HepG2 (cell line): ENCODE data around the gene BEST2. TPM values are rescaled to one million over a fixed set of nuclear protein-coding genes. Genes with fewer than 3 reads are reported as not detected.
"Not testable (repeated sequence)": the region's sequence is repeated elsewhere in the genome, so short reads cannot be mapped to it uniquely, and the experiment has no call there.

Experiments
- ATAC-seq: fragments of 200-7000 bp; cut with Tn5 transposase; 3 replicates; pipeline ENCODE4 v1.9.1; 2020; ENCODE audit warnings: mild to moderate bottlenecking, moderate library complexity
- BruUV-seq: library from RNA; stranded (reverse); fragments of 400-500 nt; replicated peaks from 2 replicates; lab custom pipeline; 2021; lab: Mats Ljungman, UMichigan
- CTCF ChIA-PET: fragments of 300-600 bp; formaldehyde crosslinking; extraction: SDS; loops from one replicate; lab custom pipeline; 2021; ENCODE audit warnings: low total read pairs, inconsistent platforms, low intra/inter-chr PET ratio; lab: Yijun Ruan, JAX
- POLR2A ChIA-PET: fragments of 350-600 bp; sonication (Branson Sonifier 250); formaldehyde crosslinking; loops from one replicate; lab custom pipeline; 2020; ENCODE audit warnings: antibody characterized with exemption, inconsistent platforms; lab: Yijun Ruan, JAX
- DNase-seq: peaks from one replicate; pipeline ENCODE4 v3.0.0-alpha.2; 2015; ENCODE audit warnings: low spot score
- FAIRE-seq: peaks from 3 replicates; lab custom pipeline; 2011; peaks lifted over from hg19 to GRCh38; lab: Jason Lieb, UNC
- H2AFZ ChIP-seq: one replicate; pipeline ENCODE4 v1.6.1; 2011; ENCODE audit warnings: low read length, inconsistent platforms
- H3K27ac ChIP-seq: fragments of 300-600 bp; 3 replicates; pipeline ENCODE4 v1.8.0; 2011; ENCODE audit warnings: mixed run types, mild to moderate bottlenecking, mixed read lengths, low read length, inconsistent platforms; ENCODE audit not compliant: insufficient read depth; ENCODE audit errors: extremely low read length
- H3K27me3 ChIP-seq, 2 experiments: fragments of 200-600 bp in 1 of 2; 2 replicates in 1 of 2; 3 replicates in 1 of 2; pipeline versions ENCODE4 v1.6.0 to v1.8.0; 2011; ENCODE audit warnings: low read length in 2 of 2, mild to moderate bottlenecking in 2 of 2, moderate library complexity in 2 of 2, inconsistent platforms in 1 of 2; ENCODE audit not compliant: insufficient read depth in 2 of 2, control insufficient read depth in 1 of 2
- H3K36me3 ChIP-seq, 2 experiments: fragments of 200-600 bp in 1 of 2; replicated peaks in 1 of 2; 2 replicates in 1 of 2; 3 replicates in 1 of 2; pipeline versions ENCODE4 v1.5.1 to v1.8.0; 2011; ENCODE audit warnings: low read length in 2 of 2, inconsistent platforms in 1 of 2; ENCODE audit not compliant: insufficient read depth in 2 of 2, control insufficient read depth in 1 of 2
- H3K4me1 ChIP-seq: 2 replicates; pipeline ENCODE4 v1.5.1; 2012; ENCODE audit warnings: low read length, inconsistent platforms; ENCODE audit not compliant: insufficient read depth
- H3K4me2 ChIP-seq: 2 replicates; pipeline ENCODE4 v1.6.0; 2011; ENCODE audit warnings: low read depth, low read length, inconsistent platforms
- H3K4me3 ChIP-seq, 3 experiments: fragments of 200-600 bp in 1 of 3; sonication (generic), shearing (Covaris generic) in 1 of 3; replicated peaks in 1 of 3; 2 replicates each; pipeline ENCODE4 v1.5.1; 2011 to 2016; ENCODE audit warnings: low read length in 3 of 3, inconsistent platforms in 2 of 3, low read depth in 2 of 3, mild to moderate bottlenecking in 2 of 3, control low read depth in 1 of 3, mixed read lengths in 1 of 3; ENCODE audit not compliant: insufficient read depth in 1 of 3
- H3K79me2 ChIP-seq: one replicate; pipeline ENCODE4 v1.6.1; 2011; ENCODE audit warnings: low read length, inconsistent platforms; ENCODE audit not compliant: insufficient read depth
- H3K9ac ChIP-seq: 2 replicates; pipeline ENCODE4 v1.6.0; 2011; ENCODE audit warnings: mild to moderate bottlenecking, low read depth, low read length, inconsistent platforms; ENCODE audit not compliant: insufficient read depth
- H3K9me3 ChIP-seq: 2 replicates; pipeline ENCODE4 v1.5.1; 2012; ENCODE audit warnings: mild to moderate bottlenecking, low read length
- H4K20me1 ChIP-seq: 2 replicates; pipeline ENCODE4 v1.6.0; 2011; ENCODE audit warnings: inconsistent platforms, mild to moderate bottlenecking, low read length, moderate library complexity; ENCODE audit not compliant: insufficient read depth
- WGBS: methylation state at CpG from one replicate; pipeline ENCODE4 v1.1.6; 2017; ENCODE audit warnings: low lambda C conversion rate; 5-methylcytosine and 5-hydroxymethylcytosine counted together
- in situ Hi-C: cut with HindIII; loops from 2 replicates; pipeline ENCODE4 v1.10.0; 2017; ENCODE audit warnings: low pct_unique_long_range_greater_than_20kb; ENCODE audit not compliant: extremely low pct_ligation_motif_present
- intact Hi-C: fragments of 100-400 bp; cut with micrococcal nuclease; formaldehyde crosslinking; loops from one replicate; pipeline ENCODE4 v1.10.0; 2022; ENCODE audit not compliant: unreplicated experiment
- polyA plus RNA-seq, 8 experiments: library from polyadenylated mRNA; depleted of rRNA in 3 of 8; stranded (reverse) in 7 of 8; unstranded in 1 of 8; fragments of >200 nt; fragmentation: Illumina TruSeq in 4 of 8; extraction: Trizol in 4 of 8; gene quantifications; 2 replicates each; pipeline versions ENCODE4 v1.2.1 to v1.2.3, GENCODE V29; 2011 to 2016; ENCODE audit warnings: low read depth in 4 of 8, missing spikeins in 1 of 8, mixed read lengths in 1 of 8; ENCODE audit not compliant: insufficient read depth in 1 of 8
- total RNA-seq, 5 experiments: library from RNA; depleted of rRNA; stranded (reverse); fragments of >200 nt; fragmentation: Illumina TruSeq; extraction: Trizol; gene quantifications; 2 replicates each; pipeline ENCODE4 v1.2.3, GENCODE V29; 2016; ENCODE audit warnings: low read depth in 1 of 5
- TF ChIP-seq, protein P1 (sequence below): sonication (generic); formaldehyde crosslinking; IDR thresholded peaks from 2 replicates; pipeline ENCODE4 v1.4.0; 2020; ENCODE audit warnings: missing genetic modification reagents, borderline replicate concordance

The BEST2 gene
- total and polyA plus RNA-seq, 2 of the 13 experiments (the other 11 are each of a cell fraction or from before 2014, with no cell fraction given): not detected

GRCh38 chr19:12723641-12724426 is 27.8 kb upstream of the BEST2 start, which contains the start of gene TNPO2 (continued):
- TF ChIP-seq, protein P1, sequence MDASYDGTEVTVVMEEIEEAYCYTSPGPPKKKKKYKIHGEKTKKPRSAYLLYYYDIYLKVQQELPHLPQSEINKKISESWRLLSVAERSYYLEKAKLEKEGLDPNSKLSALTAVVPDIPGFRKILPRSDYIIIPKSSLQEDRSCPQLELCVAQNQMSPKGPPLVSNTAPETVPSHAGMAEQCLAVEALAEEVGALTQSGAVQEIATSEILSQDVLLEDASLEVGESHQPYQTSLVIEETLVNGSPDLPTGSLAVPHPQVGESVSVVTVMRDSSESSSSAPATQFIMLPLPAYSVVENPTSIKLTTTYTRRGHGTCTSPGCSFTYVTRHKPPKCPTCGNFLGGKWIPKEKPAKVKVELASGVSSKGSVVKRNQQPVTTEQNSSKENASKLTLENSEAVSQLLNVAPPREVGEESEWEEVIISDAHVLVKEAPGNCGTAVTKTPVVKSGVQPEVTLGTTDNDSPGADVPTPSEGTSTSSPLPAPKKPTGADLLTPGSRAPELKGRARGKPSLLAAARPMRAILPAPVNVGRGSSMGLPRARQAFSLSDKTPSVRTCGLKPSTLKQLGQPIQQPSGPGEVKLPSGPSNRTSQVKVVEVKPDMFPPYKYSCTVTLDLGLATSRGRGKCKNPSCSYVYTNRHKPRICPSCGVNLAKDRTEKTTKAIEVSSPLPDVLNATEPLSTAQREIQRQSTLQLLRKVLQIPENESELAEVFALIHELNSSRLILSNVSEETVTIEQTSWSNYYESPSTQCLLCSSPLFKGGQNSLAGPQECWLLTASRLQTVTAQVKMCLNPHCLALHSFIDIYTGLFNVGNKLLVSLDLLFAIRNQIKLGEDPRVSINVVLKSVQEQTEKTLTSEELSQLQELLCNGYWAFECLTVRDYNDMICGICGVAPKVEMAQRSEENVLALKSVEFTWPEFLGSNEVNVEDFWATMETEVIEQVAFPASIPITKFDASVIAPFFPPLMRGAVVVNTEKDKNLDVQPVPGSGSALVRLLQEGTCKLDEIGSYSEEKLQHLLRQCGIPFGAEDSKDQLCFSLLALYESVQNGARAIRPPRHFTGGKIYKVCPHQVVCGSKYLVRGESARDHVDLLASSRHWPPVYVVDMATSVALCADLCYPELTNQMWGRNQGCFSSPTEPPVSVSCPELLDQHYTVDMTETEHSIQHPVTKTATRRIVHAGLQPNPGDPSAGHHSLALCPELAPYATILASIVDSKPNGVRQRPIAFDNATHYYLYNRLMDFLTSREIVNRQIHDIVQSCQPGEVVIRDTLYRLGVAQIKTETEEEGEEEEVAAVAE: peak; percentile 78; the same call in 1 of the 2 replicates

DNA sequence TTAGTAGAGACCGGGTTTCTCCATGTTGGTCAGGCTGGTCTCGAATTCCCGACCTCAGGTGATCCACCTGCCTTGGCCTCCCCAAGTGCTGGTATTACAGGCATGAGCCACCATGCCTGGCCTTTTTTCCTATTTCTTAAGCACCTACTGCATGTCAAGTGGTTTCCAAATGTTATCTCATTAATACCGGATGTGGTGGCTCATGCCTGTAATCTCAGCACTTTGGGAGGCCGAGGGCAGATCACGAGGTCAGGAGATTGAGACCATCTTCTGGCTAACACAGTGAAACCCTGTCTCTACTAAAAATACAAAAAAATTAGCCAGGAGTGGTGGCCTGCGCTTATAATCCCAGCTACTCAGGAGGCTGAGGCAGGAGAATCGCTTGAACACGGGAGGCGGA is 26.0 kb upstream of the BEST2 start:
- in situ Hi-C loops, H3K4me2 ChIP-seq, intact Hi-C loops, ATAC-seq, H3K27me3 ChIP-seq, BruUV-seq, H3K9me3 ChIP-seq, FAIRE-seq, H3K4me3 ChIP-seq, H2AFZ ChIP-seq, H3K9ac ChIP-seq, CTCF ChIA-PET, H3K27ac ChIP-seq, DNase-seq, H4K20me1 ChIP-seq: not testable (repeated sequence)
- H3K36me3 ChIP-seq: peaks cover 10 to 17% of the 10 kb centered on the region in 2 experiments
- POLR2A ChIA-PET: interaction anchor here (0.8 to 4.8 kb wide), 2 partner anchors 7 to 66 kb away, joined by 3 to 51 read pairs; partner anchors contain the start of genes JUNB and TRIR
- peaks cover 30% of the 10 kb centered on the region for H3K79me2 ChIP-seq
- peaks cover 13% of the 10 kb centered on the region for H3K4me1 ChIP-seq
- WGBS: 95% methylated on average over 10 of the region's 10 CpGs
